ENCODE measurements around the gene C15orf62.

C15orf62 gene

DNA sequence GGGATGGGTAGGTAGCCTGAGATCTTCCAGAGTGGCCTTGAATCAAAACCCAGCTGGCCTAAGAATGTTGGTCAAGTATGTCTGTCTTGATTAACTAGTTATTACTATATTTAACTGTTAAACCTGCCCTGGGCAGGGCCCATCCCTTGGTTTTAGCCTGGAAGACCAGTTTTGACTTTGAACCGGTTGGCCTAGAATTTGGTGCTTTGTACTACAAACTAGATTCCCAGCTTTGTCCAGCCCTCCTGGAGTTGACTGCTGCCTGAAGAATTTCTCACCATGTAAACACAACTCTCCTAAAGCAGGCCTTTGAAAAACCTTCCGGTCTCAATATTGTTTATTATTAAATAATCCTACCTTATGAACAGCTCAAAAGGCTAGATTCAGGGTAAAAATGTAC is 16.0 kb downstream of the C15orf62 start:
- no peak for DNase-seq

DNA sequence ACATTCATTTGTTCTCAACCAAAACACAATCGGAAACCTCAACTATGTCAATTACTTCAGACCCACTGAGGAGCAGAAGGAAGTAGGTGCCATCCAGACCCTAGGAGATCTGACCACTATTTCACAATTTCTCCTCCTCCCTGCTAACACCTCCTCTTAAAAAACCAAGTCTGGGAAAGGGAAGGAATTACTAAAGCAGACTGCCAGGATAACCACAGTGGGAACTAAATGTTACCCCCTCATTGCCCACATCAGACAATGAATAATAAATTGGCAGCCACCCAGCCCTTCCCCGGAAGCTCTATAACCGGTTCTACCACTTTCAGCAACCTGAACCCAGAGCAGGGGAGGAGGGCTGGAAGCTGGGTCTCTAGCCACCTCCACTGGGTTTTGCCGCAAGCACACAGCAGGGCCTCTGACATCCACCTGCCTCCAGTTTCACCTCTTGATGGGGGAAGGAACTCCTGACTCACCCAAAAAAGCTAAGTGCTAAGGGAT is 17.6 kb downstream of the C15orf62 start:
- DNase-seq, result no peak

DNA sequence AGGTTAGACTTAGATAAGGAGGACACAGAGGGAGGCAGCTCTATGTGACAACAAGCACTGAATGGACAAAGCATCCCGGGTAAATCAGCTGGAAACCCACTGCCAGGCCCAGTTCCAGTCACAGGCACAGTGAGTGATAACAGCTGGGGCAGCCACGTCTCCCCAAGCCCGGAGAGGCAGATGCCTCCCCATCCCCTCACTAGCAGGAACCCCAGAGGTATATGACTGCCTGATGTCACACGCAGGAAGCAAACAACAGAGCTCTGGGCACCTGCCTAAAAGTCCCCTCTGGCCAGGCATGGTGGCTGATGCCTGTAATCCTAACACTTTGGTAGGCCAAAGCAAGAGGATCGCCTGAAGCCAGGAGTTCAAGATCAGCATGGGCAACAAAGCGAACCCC is 18.2 kb downstream of the C15orf62 start:
- no peak for DNase-seq

DNA sequence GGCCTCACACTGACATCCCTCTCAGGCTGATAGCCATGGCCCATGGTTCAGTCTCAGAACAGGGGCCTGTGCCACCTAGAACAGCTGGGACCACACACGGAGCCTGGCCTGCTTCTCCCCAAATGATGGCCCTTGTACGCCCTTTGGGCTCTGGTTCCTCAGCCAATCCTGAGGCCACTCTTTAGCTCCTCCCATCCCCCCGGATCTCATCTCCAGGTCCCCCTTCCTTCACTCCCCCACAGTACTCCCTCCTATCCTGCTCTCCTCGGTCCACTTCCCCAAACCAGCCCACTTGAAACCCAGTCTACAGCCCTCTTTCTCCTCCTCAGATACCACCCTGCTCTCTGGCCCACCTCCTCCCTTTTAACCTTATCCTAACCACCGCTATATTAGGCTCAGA is 19.3 kb downstream of the C15orf62 start:
- DNase-seq, result no peak

DNA sequence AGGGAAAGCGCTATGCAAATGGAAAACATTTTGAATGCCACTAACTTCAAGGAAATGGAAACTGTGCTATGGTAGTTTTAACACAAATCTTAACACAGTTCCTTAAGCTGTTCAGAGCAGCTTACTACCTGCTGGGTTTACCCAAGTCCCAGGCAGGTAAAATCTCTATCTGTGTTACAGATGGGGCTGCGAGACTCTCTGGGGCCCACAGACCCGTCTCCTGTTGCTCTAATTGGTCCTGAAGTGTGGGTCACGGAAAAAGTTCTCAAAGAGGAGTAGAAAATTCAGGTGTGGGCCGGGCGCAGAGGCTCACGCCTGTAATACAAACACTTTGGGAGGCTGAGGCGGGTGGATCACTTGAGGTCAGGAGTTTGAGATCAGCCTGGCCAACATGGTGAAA is 20.2 kb downstream of the C15orf62 start:
- no peak for DNase-seq

DNA sequence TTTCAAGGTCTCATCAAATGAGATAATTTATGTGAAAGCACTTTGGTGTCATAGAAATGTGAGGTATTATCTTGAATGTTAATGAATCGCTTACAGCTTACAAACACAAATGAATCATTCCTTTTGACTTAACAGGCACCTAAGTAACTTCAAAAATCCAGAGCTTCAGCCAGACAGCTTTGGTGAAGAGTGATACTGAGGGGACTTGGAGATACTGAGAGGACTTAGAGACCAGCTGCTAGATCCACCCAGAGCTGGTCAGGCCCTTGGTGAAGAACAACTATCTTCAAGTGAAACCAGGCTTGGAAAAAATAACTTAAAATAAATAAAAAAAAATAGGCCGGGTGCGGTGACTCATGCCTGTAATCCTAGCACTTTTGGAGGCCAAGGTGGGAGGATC is 20.9 kb downstream of the C15orf62 start:
- DNase-seq, result no peak

DNA sequence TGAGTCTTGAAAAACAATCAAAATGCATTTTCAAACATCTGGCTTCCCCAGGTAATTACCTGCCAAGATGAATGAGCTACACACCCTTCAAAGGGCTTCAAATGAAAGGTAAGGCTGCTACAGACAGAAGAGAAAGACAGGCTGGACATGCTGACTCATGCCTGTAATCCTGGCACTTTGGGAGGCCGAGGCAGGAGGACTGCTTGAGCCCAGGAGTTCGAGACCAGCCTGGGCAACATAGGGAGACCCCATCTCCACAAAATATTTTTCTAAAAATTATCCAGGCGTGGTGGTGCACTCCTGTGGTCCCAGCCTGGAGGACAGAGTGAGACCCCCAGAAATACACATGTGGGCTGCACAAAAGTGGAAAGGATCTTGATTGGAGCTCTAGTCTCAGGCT is 22.6 kb downstream of the C15orf62 start:
- no peak for DNase-seq

DNA sequence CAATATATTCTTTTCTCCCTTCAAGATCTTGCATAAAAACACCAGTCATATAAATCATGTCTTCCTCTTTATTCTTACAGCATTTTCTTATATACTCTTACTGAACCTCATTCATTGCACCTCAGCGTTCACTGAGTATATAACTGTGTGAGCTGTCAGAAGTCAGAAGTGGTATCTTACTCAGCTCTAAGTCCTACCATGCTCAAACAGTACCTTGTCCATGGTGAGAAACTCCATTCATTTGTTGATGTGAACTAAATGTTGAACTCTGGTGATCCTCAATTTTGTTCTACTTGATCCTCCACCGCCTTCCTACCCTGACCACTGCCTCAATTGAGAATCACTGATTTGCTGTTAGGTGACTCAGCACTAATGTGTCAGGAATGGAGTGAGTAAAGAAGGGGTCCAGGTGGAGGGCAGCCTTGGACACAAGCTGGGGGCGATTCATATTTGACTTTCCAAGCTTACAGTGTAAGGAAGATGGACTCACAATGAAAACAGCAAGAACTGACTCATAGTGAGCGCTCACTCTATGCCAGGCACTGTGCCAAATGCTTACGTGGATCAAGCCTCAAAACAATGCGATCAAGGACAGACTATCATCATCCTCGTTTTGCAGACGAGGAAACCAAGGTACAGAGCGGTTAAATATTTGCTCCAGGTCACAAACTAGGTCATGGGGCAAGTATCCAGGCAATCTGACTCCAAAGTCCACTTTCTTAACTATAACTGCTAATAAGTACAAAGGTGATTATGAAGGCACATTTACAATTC is 23.6 kb downstream of the C15orf62 start:
- no peak for DNase-seq

DNA sequence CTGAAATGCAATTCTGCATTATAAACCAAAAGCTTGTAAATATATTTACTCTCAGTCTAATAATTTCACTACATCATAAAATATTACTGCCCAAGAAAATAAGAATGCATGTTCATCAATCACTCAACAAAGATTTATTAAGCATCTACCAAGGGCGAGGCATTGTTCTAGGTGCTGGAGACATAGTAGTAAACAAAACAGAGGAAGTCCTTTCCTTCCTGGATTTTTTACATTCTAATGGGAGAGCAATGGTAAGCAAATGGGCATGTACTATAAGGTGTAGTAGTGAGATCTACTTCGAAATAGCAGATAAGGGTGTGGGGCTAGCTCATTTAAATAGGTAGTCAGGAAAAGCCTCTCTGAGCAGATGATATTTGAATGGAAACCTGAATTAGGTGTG is 26.3 kb downstream of the C15orf62 start:
- no peak for DNase-seq

DNA sequence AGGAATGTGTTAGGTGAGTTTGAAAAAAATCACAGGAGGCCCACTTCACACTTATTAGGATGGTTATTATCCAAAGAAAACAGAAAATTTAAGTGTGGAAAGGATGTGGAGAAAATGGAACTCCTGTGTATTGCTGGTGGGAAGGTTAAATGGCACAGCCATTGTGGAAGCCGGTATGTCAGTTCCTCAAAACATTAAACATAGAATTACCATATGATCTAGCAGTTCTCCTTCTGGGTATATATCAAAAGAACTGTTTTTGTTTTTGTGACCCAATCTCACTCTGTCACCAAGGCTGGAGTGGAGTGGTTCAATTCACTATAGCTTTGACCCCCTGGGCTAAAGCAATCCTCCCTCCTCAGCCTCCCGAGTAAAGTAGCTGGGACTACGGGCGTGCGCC is 26.7 kb downstream of the C15orf62 start:
- DNase-seq, result no peak

DNA sequence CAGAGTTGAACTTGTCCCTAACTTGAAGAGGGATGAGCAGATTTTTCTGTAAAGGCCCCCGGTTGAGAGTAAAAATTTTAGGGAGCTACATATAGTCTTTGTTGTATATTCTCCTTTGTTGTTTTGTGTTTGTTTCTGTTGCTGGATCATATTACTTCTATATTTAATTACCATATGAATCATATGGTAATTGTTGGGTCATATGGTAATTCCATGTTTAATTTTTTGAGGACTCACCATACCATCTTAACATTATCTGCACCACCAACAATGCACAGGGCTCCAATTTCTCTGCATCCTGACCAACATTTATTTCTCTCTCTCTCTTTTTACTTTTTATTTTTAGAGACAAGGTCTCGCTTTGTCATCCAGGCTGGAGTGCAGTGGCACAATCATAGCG is 29.7 kb downstream of the C15orf62 start:
- no peak for DNase-seq

DNA sequence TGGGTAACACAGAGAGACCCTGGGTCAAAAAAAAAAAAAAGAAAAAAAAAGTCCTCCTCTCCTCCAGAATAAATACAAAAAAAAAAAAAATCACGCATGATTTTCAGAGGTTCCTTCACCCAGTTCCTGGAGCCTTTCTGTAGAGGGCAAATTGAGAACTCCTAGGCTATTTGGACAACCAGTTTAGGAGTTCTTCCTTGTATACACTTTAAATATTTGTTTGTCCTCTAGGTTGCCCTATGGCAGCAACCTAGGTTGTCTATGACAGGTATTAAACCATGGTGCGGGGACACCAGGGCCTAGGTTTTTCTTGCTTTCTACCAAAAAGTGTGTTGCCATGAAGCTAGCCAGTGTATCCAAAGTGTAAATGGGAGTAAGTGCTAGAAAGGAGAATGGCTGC is 33.3 kb downstream of the C15orf62 start:
- DNase-seq, result no peak

DNA sequence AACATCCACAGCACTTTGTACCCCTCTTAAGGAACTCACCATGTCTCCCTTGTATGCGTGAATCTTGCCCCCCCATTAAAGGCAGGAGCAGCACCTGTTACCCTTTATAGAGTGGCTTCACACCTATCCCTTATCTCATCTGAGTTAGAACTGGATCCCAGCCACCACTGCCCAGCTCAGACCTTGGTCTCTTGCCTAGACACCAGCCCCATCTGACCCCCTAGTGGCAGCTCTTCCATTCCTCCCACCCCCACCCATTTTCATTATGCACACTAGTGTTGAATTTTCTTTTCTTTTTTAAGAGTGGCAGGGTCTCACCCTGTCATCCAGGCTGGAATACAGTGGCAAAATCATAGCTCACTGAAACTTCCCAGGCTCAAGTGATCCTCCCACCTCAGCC is 33.9 kb downstream of the C15orf62 start:
- no peak for DNase-seq

DNA sequence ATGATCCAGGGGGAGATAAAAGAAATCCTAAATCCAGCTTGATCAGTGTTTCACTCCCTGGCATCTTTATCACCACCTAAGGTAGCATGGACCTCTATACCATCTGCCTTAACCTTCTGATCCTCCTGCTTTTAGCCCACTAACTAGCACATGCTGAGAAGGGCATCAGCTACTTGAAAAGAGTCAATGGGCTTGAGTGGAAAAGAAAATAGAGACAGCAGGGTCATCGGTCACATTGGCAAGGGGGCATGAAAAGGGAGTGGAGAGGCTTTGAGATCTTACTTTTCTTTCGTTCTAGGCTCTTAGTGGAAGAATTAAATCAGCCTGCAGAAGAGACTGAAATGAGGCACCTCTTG is 36.9 kb downstream of the C15orf62 start:
- no peak for DNase-seq

DNA sequence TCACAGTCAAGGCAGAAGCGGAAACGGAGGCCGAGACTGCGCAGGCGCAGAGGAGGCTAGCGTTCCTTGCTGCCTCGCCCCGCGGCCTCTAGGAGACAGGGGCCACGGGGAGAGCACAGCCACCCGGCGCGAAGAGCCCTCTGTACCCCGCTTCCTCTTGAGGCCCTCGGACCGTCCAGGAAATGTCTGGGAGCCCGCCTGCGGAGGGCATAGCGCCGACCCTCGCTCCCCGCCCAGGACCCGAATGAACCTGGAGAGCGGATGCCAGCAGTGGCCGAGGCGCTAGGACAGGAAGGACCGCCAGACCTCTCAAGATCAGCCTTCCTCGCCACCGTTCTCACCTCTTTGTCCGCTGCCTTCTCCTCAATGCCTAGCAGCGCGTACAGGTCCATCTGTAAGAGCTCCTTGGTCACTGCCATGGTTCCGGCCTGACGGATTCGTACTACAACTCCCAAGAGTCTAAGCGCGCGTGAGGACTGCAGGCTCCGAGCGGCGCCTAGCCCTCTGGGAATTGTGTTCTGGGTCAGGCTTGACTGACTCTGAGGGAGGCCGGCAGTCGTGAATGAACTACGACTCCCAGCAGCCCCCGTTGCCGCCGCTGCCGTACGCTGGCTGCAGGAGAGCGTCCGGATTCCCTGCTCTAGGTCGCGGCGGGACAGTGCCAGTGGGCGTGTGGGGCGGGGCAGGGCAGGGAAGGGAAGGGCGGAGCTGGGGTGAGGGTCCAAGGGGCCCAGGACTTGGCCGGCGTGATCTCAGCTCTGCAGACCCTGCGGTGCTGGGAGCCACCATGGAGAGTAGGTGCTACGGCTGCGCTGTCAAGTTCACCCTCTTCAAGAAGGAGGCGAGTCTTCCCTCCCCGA is 37.5 kb downstream of the C15orf62 start, which contains the start of the genes DNAJC17 and ZFYVE19:
Gene DNAJC17 (minus strand): TSS at position 446 of the 860 bp plus-strand sequence. CDS start 27 bp downstream, at position 419.
Gene ZFYVE19 (plus strand): TSS at position 62 of the 860 bp plus-strand sequence. CDS start 501 bp downstream, at position 563.
- DNase-seq, result peak; percentile 92

DNA sequence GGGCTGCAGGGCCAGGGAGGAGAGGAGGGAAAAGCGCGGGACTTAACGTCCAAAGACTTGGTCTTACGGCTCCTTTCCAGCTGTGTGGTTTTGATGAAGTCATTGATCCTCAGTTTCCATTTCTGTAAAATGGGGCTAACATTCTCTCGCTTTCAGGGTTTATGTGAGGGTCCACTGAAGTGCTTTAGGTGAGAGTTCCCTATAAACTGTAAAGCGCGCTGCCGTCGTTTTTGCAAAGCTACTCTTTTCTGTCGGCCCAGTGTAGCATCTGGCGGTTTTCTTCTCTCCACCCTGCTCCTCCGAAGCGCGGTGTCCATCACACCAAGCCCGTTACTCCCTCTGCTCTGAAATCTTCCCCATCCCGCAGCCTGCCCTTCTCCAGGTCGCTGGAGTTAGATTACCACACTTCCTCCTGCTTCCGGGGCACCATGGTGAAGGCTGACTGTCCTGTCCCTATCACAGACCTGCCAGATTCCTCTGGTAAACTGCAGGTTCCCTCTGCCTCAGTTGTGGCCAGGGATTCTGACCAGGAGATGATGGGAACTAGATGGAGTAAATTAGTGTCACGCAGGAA is 38.2 kb downstream of the C15orf62 start:
- no peak for DNase-seq

DNA sequence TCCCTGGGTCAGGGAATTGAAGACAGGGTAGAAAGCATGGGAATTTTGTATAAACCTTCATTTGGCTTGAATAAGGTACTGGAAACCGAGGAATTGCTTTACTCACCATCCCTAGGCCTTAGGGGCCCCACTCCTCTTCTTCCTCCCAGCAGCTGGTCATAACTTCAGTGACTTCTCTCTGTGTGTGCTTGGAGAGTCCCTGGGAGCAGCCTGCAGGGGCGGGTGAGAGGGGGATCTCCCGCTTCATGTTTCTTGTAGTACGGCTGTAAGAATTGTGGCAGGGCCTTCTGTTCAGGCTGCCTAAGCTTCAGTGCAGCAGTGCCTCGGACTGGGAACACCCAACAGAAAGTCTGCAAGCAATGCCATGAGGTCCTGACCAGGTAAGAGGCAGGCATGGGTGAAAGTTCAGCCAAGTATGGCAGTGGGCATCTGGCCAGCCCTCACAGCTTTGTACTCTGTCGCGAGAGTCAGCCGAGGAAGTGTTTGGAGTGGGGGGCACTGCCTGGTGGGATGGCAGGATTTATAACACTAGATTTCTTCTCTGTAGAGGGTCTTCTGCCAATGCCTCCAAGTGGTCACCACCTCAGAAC is 39.2 kb downstream of the C15orf62 start:
- DNase-seq, result no peak

DNA sequence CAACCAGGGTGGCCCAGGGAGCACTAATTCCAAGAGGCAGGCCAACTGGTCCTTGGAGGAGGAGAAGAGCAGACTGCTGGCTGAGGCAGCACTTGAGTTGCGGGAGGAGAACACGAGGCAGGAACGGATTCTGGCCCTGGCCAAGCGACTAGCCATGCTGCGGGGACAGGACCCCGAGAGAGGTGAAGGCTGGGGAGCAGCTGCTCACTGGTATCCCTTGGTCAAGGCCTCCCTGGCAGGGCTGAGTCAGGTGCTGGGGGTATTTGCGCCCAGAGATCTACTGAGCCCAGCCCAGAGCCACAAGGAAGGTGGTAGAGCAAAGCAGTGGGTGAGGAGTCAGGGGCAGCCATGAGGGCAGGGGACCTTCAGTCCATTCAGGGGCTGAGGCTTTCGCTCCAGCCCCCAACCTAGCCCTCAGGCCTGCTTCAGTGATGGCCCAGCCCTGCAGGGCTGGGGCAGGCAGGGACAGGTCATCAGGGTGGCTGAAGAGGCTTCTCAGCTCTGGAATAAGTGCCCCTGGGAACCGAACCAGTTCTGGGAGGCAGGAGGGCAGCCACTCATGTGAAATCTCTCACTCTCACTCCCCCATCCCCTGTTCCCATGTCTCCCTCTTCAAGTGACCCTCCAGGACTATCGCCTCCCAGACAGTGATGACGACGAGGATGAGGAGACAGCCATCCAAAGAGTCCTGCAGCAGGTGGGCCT is 43.1 kb downstream of the C15orf62 start:
- no peak for DNase-seq

DNA sequence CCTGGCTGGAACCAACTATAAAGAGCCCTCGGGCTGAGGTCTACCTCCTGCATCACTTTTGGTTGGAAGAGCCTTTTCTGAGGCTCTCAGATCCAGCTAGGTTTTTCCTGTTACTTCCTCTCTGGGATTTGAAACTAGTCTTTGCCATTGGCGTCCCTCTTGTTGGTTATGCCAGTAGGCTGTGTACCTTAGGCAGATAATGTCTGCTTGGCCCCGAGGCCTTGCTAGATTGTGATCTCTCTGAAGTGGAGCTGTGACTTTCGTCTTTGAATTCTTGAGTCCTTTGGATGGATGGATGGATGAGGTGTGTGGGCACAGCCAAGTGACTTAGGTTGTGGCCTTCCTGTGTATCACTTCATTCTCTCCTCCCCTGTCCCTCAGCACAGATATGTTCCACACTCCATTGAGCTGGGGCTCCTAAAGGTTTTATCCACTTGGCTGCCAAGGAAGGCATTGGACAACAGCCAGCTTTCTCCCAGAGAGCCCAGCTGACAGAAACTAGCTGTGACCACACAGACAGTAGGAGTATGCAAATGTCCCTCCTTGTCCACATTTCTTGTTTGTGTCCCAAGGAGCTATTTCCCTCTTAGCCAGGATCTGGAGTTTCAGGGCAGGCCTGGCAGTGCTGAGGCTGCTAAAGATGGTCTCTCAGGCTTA is 45.4 kb downstream of the C15orf62 start:
- DNase-seq, result no peak

DNA sequence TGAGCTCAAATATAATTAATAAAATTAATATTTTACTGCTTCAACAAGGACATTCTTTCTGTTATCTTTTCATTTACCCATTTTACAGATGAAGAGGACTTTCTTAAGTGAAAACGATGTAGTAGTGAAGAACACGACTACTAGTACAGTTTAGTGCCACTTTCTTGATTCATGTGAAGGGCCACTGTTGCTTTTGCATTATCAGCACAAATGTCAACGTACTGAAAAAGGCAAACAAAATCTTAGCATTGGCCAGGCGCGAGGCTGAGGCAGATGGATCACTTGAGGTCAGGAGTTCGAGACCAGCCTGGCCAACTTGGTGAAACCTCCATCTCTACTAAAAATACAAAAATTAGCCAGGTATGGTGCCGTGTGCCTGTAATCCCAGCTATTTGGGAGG is 49.3 kb downstream of the C15orf62 start:
- no peak for DNase-seq

DNA sequence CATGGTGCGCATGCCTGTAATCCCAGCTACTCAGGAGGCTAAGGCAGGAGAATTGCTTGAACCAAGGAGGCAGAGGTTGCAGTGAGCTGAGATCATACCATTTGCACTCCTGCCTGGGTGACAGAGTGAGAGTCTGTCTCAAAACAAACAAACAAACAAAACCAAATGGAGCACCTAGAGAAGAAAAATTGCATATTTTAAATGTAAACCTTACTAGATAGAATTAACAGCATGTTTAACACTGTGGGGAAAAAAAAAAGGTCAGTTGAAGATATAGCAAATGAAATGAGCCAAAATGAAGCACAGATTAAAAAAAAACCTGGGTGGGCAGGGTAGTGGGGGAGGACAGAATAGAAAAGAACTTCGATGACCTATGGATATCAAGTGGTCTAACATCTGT is 51.4 kb downstream of the C15orf62 start:
- DNase-seq, result no peak
